ENCODE measurements around the gene CHST13. TPM values are rescaled to one million over a fixed set of nuclear protein-coding genes. Genes with fewer than 3 reads are reported as not detected.

CHST13 gene
- total RNA-seq, 1 donor from 2014 or later: not detected

- peak; percentile 73 for DNase-seq
These were observed 14.2 kb upstream of the CHST13 start for GRCh38 chr3:126509597-126510307.

GRCh38 chr3:126510308-126510910 is 13.5 kb upstream of the CHST13 start:
- peak; percentile 28 for DNase-seq

- DNase-seq: no peak
These were observed 12.7 kb upstream of the CHST13 start for GRCh38 chr3:126511291-126511690.

GRCh38 chr3:126512026-126512425 is 11.9 kb upstream of the CHST13 start:
- DNase-seq: peak; percentile 26

- DNase-seq: no peak
These were observed 10.9 kb upstream of the CHST13 start for GRCh38 chr3:126512916-126513650.

GRCh38 chr3:126514161-126514560 is 9.8 kb upstream of the CHST13 start:
- no peak for DNase-seq

GRCh38 chr3:126515066-126515706 is 8.8 kb upstream of the CHST13 start:
- no peak for DNase-seq

- no peak for DNase-seq
These were observed 7.6 kb upstream of the CHST13 start for GRCh38 chr3:126516152-126516935.

- no peak for DNase-seq
These were observed 7.0 kb upstream of the CHST13 start for GRCh38 chr3:126516936-126517290.

GRCh38 chr3:126517291-126517951 is 6.5 kb upstream of the CHST13 start, which contains the start of gene UROC1:
Gene UROC1, minus strand, starts transcription at chr3:126517773. Its CDS starts 54 bp downstream, at chr3:126517719.
- no peak for DNase-seq

- DNase-seq: no peak
These were observed 5.8 kb upstream of the CHST13 start for GRCh38 chr3:126517986-126518778.

GRCh38 chr3:126518779-126519177 is 5.2 kb upstream of the CHST13 start:
- DNase-seq: no peak

- DNase-seq: no peak
These were observed 4.2 kb upstream of the CHST13 start for GRCh38 chr3:126519506-126520455.

- DNase-seq: no peak
These were observed 2.6 kb upstream of the CHST13 start for GRCh38 chr3:126521122-126521891.

- DNase-seq: peak; percentile 80
These were observed 1.6 kb upstream of the CHST13 start for GRCh38 chr3:126522363-126522788.

- DNase-seq: no peak
These were observed 554 bp downstream of the CHST13 start for GRCh38 chr3:126524429-126524988.

GRCh38 chr3:126525091-126525852 is 1.3 kb downstream of the CHST13 start:
- DNase-seq: no peak
